ENCODE measurements around the gene NGDN.
"Not testable (repeated sequence)": the region's sequence is repeated elsewhere in the genome, so short reads cannot be mapped to it uniquely, and the experiment has no call there.

Gene NGDN

GRCh38 chr14:23445773-23446172, 23.7 kb upstream of the NGDN start:
- no peaks in the 10 kb centered on the region for H3K9me3 ChIP-seq (replicated peaks in 1 of 11)
- H3K27ac ChIP-seq, result no peak overlapping the region
- H3K4me2 ChIP-seq, result peak overlapping the region in 3 of 11 experiments; percentile 2 to 21 (median 17); a peak in 3 of 22 replicates
- no peak overlapping the region for H3K9ac ChIP-seq
- no peaks in the 10 kb centered on the region for H3K36me3 ChIP-seq
- no peak for TF ChIP-seq Cebpa-rat (IDR thresholded peaks at IDR 0.05)
- H3K27me3 ChIP-seq, result no peaks in the 10 kb centered on the region
- H3K4me1 ChIP-seq, result peaks cover 0 to 9% (median 3%) of the 10 kb centered on the region in 10 experiments; a peak in 10 of 20 replicates
- H3K4me3 ChIP-seq, result no peak overlapping the region
- H4K20me1 ChIP-seq, result no peaks in the 10 kb centered on the region

- no peaks in the 10 kb centered on the region for H3K27me3 ChIP-seq
- H3K27ac ChIP-seq, result no peak overlapping the region
Measured at GRCh38 chr14:23446291-23446851, 23.1 kb upstream of the NGDN start.

GRCh38 chr14:23447361-23448350, 21.8 kb upstream of the NGDN start:
- Histone ChIP-seq H3K27ac (no peak overlapping the region), H3K9me3 (replicated peaks in 1 of 11) (peaks cover 0 to 5% (median 0%) of the 10 kb centered on the region in 11 experiments; a peak in 4 of 22 replicates), H3K4me3 (no peak overlapping the region), H3K27me3 (no peaks in the 10 kb centered on the region), H3K36me3 (no peaks in the 10 kb centered on the region), H3K4me1 (peaks cover 0 to 9% (median 0%) of the 10 kb centered on the region in 10 experiments; a peak in 6 of 20 replicates), H4K20me1 (no peaks in the 10 kb centered on the region), H3K9ac (no peak overlapping the region), H3K4me2 (no peak overlapping the region)
- no peak for TF ChIP-seq Cebpa-rat (IDR thresholded peaks at IDR 0.05)

More at GRCh38 chr14:23446291-23446851, 23.1 kb upstream of the NGDN start:
- no peak for TF ChIP-seq Cebpa-rat (IDR thresholded peaks at IDR 0.05)
- Histone ChIP-seq H3K4me3 (no peak overlapping the region), H3K9me3 (replicated peaks in 1 of 11) (no peaks in the 10 kb centered on the region), H3K4me1 (peaks cover 0 to 9% (median 1%) of the 10 kb centered on the region in 10 experiments; a peak in 10 of 20 replicates), H4K20me1 (no peaks in the 10 kb centered on the region), H3K36me3 (no peaks in the 10 kb centered on the region), H3K4me2 (peak overlapping the region in 3 of 11 experiments; percentile 2 to 21 (median 17); a peak in 3 of 22 replicates), H3K9ac (no peak overlapping the region)

GRCh38 chr14:23449314-23449713, 20.2 kb upstream of the NGDN start:
- H3K9ac ChIP-seq, result no peak overlapping the region
- H3K27ac ChIP-seq, result no peak overlapping the region
- H3K4me2 ChIP-seq, result no peak overlapping the region
- no peaks in the 10 kb centered on the region for H3K27me3 ChIP-seq
- TF ChIP-seq Cebpa-rat (IDR thresholded peaks at IDR 0.05), result no peak
- H3K4me1 ChIP-seq, result peaks cover 0 to 9% (median 0%) of the 10 kb centered on the region in 10 experiments; a peak in 6 of 20 replicates
- H3K36me3 ChIP-seq, result no peaks in the 10 kb centered on the region
- H3K4me3 ChIP-seq, result no peak overlapping the region
- H4K20me1 ChIP-seq, result no peaks in the 10 kb centered on the region
- peaks cover 0 to 5% (median 0%) of the 10 kb centered on the region in 11 experiments; a peak in 4 of 22 replicates for H3K9me3 ChIP-seq (replicated peaks in 1 of 11)

GRCh38 chr14:23450379-23450778, 19.1 kb upstream of the NGDN start:
- Histone ChIP-seq H3K27ac (no peak overlapping the region), H4K20me1 (no peaks in the 10 kb centered on the region), H3K9me3 (replicated peaks in 1 of 11) (peaks cover 0 to 5% (median 0%) of the 10 kb centered on the region in 11 experiments; a peak in 4 of 22 replicates), H3K4me3 (no peak overlapping the region), H3K27me3 (no peaks in the 10 kb centered on the region), H3K4me1 (peaks cover 0 to 9% (median 0%) of the 10 kb centered on the region in 10 experiments; a peak in 6 of 20 replicates), H3K36me3 (no peaks in the 10 kb centered on the region), H3K9ac (no peak overlapping the region), H3K4me2 (no peak overlapping the region)
- TF ChIP-seq Cebpa-rat (IDR thresholded peaks at IDR 0.05), result no peak

GRCh38 chr14:23452237-23452636, 17.3 kb upstream of the NGDN start:
- Histone ChIP-seq H3K27ac (no peak overlapping the region), H3K27me3 (no peaks in the 10 kb centered on the region), H4K20me1 (no peaks in the 10 kb centered on the region), H3K36me3 (no peaks in the 10 kb centered on the region), H3K4me3 (no peak overlapping the region), H3K9me3 (replicated peaks in 1 of 11) (peaks cover 0 to 5% (median 0%) of the 10 kb centered on the region in 11 experiments; a peak in 4 of 22 replicates), H3K4me2 (no peak overlapping the region), H3K4me1 (no peaks in the 10 kb centered on the region), H3K9ac (no peak overlapping the region)
- no peak for TF ChIP-seq Cebpa-rat (IDR thresholded peaks at IDR 0.05)

GRCh38 chr14:23454445-23454856, 15.1 kb upstream of the NGDN start:
- H3K27me3 ChIP-seq, result no peaks in the 10 kb centered on the region
- no peak overlapping the region for H3K4me3 ChIP-seq
- no peak overlapping the region for H3K27ac ChIP-seq
- H3K4me2 ChIP-seq, result no peak overlapping the region
- TF ChIP-seq Cebpa-rat (IDR thresholded peaks at IDR 0.05), result no peak
- no peak overlapping the region for H3K9ac ChIP-seq
- no peaks in the 10 kb centered on the region for H3K4me1 ChIP-seq
- peaks cover 0 to 5% (median 0%) of the 10 kb centered on the region in 11 experiments; a peak in 4 of 22 replicates for H3K9me3 ChIP-seq (replicated peaks in 1 of 11)
- H4K20me1 ChIP-seq, result no peaks in the 10 kb centered on the region
- H3K36me3 ChIP-seq, result no peaks in the 10 kb centered on the region

GRCh38 chr14:23456883-23457586, 12.5 kb upstream of the NGDN start:
- not testable (repeated sequence) for H3K4me3 ChIP-seq; H3K36me3 ChIP-seq; H4K20me1 ChIP-seq; H3K4me2 ChIP-seq; H3K27me3 ChIP-seq; H3K4me1 ChIP-seq; H3K9me3 ChIP-seq (replicated peaks in 1 of 11); H3K27ac ChIP-seq; H3K9ac ChIP-seq
